T-helper 22 cell (primary cell): ENCODE results near the gene ZNF557.
"Not testable (repeated sequence)": the region's sequence is repeated elsewhere in the genome, so short reads cannot be mapped to it uniquely, and the experiment has no call there.

ENCODE experiments used
- DNase-seq: peaks from one replicate; pipeline ENCODE4 v3.0.0-alpha.2; 2020; ENCODE audit warnings: low read depth

The ZNF557 gene

DNA sequence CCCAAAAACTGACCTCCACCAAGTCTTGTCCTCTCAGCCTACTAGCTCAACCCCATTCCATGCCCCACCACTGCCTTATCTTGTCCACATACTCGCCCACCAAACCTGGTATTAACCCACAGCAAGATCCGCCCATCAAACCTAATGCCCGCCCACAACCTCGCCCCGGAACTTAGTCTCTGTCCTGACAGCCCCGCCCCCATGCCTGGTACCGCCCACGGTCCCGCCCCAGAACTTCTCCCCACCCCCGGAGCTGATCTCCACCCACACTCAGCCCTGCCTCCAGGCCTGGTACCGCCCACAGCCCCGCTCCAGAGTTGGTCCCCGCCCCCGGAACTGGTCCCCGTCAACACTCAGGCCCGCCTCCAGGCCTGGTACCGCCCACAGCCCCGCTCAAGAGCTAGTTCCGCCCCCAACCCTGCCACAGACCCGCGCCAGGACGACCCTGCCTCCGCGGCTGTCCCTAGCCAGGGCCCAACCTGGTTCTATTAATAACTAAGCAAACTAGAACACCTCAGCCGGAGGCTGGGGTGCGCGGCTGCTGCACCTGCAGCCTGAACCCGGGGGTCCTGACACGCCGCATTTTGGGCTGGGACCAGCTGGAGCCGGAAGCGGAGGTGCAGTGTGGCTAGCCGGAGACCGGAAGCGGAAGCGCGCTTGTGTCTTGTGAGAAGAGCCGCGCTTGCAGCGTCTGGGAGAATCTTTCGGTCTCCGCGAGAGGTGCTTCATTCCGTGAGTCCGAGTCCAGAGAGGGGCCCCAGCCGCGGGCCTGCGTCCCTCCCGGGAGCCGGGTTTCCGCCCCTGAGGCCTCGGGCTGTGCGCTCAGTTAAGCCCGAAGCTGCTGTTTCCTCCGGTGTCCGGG lies at the start of gene ZNF557:
TSS of gene ZNF557 (plus strand) at position 662 of the 862 bp plus-strand sequence. CDS start 5,372 bp downstream, outside the sequence.
- peak; percentile 98 for DNase-seq

- DNase-seq = not testable (repeated sequence)
Measured at GRCh38 chr19:7021331-7021730, 48.2 kb upstream of the ZNF557 start, which contains the start of gene MBD3L2B. TSS of gene MBD3L2B (minus strand) at chr19:7021431. CDS start at chr19:7021397, 34 bp downstream.

GRCh38 chr19:7028790-7029189 lies 40.7 kb upstream of the ZNF557 start:
- DNase-seq = not testable (repeated sequence)

DNA sequence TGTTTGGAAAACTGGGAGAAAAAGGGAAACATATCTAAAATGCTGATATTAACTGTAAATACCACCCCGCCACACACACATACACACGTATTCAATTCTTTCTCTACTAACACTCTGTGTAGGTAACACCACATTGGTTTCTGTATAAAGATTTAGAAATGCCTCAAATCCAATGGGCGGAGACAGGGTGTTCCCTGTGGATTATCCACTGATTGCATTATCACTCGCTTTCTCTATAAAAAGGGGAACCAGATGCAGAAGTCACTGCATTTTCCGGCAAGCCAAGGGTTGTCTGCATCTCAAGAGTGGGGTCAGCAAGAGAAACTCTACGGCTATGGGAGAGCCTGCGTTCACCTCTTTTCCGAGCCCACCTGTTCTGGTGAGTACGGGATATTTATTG lies 39.2 kb upstream of the ZNF557 start, which contains the start of gene MBD3L5:
TSS of gene MBD3L5 (plus strand) at position 301 of the 400 bp plus-strand sequence. CDS start at position 335, 34 bp downstream.
- DNase-seq = not testable (repeated sequence)

DNA sequence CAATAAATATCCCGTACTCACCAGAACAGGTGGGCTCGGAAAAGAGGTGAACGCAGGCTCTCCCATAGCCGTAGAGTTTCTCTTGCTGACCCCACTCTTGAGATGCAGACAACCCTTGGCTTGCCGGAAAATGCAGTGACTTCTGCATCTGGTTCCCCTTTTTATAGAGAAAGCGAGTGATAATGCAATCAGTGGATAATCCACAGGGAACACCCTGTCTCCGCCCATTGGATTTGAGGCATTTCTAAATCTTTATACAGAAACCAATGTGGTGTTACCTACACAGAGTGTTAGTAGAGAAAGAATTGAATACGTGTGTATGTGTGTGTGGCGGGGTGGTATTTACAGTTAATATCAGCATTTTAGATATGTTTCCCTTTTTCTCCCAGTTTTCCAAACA lies 29.4 kb upstream of the ZNF557 start, which contains the start of gene MBD3L4:
TSS of gene MBD3L4 (minus strand) at position 101 of the 400 bp plus-strand sequence. CDS start at position 66, 35 bp downstream.
- not testable (repeated sequence) for DNase-seq

- not testable (repeated sequence) for DNase-seq
Measured at GRCh38 chr19:7041563-7041962, 27.9 kb upstream of the ZNF557 start.

- DNase-seq = not testable (repeated sequence)
Measured at GRCh38 chr19:7049021-7049420, 20.5 kb upstream of the ZNF557 start, which contains the start of gene MBD3L2. TSS of gene MBD3L2 (plus strand) at chr19:7049321. CDS start at chr19:7049374, 53 bp downstream.

GRCh38 chr19:7051421-7051820 lies 18.1 kb upstream of the ZNF557 start:
- DNase-seq = not testable (repeated sequence)

- not testable (repeated sequence) for DNase-seq
Measured at GRCh38 chr19:7052896-7053295, 16.6 kb upstream of the ZNF557 start.

DNA sequence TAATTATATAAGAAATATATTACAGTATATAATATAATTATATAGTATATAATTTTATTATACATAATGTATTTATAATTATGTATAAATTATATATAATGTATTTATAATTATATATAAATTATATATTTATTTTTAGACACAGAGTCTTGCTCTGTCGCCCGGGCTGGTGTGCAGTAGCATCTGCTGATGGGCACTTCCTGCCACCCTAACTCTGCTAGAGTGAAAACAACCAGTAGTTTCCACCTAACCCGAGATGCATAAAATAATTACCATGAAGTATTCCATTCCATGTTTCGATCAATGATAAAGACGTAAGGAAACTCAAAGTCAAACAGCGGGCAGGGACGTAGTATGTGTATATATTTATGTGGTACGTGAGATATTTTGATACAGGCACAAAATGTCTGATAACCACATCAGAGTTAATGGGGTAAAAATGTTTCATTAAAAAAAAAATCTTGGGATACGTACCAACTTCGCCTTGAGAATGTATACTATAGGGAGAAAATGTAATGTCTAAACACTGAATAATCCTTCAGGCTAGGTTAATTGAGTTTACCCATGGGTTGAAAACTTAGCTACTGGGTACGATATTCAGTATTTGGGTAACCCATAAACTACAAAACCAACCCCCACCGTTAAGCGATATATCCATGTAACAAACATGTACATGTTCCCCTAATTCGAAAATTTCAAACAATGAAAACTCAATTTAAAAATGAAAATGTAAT lies 14.7 kb upstream of the ZNF557 start:
- DNase-seq = not testable (repeated sequence)

DNA sequence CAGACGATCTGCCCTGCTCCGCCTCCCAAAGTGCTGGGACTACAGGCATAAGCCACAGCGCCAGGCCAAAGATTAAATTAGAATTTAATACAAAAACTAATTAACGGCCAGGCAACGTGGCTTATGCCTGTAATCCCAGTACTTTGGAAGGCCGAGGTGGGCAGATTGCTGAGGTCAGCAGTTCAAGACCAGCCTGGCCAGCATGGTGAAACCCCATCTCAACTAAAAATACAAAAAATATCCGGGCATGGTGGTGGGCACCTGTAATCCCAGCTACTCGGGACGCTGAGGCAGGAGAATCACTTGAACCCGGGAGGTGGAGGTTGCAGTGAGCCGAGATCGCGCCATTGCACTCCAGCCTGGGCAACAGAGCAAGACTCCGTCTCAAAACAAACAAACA lies 13.8 kb upstream of the ZNF557 start:
- not testable (repeated sequence) for DNase-seq

- not testable (repeated sequence) for DNase-seq
Measured at GRCh38 chr19:7056371-7056770, 13.1 kb upstream of the ZNF557 start.

DNA sequence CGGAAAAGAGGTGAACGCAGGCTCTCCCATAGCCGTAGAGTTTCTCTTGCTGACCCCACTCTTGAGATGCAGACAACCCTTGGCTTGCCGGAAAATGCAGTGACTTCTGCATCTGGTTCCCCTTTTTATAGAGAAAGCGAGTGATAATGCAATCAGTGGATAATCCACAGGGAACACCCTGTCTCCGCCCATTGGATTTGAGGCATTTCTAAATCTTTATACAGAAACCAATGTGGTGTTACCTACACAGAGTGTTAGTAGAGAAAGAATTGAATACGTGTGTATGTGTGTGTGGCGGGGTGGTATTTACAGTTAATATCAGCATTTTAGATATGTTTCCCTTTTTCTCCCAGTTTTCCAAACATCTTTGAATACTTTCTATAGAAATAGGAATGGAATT lies 10.9 kb upstream of the ZNF557 start, which contains the start of gene MBD3L3:
TSS of gene MBD3L3 (minus strand) at position 101 of the 400 bp plus-strand sequence. CDS start at position 30, 71 bp downstream.
- DNase-seq = not testable (repeated sequence)

GRCh38 chr19:7059977-7060376 lies 9.5 kb upstream of the ZNF557 start:
- not testable (repeated sequence) for DNase-seq

GRCh38 chr19:7063339-7063738 lies 6.2 kb upstream of the ZNF557 start:
- DNase-seq = no peak

GRCh38 chr19:7063764-7064418 lies 5.6 kb upstream of the ZNF557 start:
- DNase-seq = no peak

DNA sequence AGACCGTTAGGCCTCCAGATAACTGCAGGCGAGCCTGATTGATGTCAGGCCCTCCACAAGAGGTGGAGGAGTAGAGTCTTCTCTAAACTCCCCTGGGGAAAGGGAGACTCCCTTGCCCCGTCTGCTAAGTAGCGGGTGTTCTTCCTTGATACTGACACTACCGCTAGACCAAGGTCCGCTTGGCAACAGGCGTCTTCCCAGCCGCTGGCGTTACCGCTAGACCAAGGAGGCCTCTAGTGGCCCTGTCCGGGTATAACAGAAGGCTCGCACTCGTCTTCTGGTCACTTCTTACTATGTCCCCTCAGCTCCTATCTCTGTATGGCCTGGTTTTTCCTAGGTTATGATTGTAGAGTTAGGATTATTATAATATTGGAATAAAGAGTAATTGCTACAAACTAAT lies 2.4 kb upstream of the ZNF557 start:
- not testable (repeated sequence) for DNase-seq

DNA sequence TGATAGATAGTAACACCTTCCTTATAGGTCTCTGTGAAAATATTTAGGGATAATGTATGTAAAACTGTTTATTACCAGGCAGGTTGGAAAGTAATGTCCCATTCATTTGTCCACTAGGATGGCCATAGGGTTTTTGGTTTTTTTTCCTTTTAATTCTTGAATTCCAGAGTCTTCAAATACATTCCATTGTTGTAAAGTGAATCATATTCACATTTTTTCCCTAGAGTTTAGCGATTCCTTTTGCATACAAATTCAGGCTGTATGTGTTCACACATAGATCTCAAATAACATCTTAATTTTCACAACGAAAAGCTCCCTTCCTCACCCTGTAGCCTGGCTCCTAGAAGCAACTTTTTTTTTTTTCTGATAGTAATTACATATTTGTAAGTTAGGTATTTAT lies 1.8 kb upstream of the ZNF557 start:
- DNase-seq = no peak

GRCh38 chr19:7068599-7068998 lies 904 bp upstream of the ZNF557 start:
- no peak for DNase-seq

- no peak for DNase-seq
Measured at GRCh38 chr19:7069904-7070226, 362 bp downstream of the ZNF557 start.

GRCh38 chr19:7072541-7072940 lies 3.0 kb downstream of the ZNF557 start:
- DNase-seq = no peak
